ENCODE measurements around the gene SLC9C2.
"Not testable (repeated sequence)": the region's sequence is repeated elsewhere in the genome, so short reads cannot be mapped to it uniquely, and the experiment has no call there.

Gene SLC9C2, protein sequence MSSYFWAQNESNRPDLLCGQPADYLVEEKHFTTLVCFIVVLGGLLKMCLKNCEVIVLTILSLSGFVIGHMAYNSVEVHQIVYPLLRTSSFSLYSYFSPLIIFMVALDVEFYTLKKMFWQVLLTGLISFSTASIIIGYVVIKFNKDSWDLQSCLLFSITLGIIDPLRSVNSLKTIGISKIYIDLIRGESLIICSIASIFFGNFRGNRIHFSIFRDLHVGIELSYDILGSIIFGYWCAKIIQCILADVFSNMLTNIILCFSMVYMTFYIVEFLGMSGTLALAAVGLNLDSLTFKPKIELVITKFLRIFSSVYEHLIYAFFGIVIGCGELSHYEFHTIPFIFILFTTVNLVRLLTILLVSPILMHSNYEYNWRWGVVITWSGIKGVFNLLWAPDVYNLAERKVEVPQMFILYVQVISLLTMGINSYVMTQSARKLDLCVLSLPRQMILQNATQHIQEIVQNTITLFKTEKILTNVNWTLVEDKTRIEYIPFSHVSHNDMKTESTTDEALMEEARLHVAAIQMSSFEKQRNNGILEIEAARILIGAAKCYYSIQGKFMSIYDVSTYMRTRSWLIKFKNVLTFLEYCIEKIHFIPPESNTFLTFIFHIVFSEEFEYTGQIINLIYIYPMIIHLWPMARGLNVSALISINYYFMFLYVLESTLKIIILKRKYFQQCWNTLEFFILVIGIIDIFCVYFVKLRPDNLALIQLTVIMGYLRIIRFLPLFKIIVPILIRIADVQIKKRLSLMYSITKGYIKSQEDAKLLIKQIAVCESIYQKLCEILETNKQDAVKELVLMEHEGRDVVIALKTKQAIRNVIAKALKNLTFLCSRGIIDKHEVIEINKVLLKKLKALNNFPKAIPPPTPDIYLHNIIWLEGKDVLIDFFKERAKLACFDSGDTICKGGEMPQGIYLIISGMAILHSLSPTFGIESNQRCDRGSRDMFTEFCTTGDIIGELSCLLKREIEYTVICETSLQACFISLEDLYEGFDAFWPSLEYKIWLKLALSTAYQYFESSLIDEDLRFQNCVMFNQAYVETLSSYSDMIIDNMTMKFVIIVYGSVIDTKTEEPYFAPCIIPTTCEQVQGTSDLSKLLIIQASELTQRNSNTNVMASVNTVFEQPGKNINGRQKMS

DNA sequence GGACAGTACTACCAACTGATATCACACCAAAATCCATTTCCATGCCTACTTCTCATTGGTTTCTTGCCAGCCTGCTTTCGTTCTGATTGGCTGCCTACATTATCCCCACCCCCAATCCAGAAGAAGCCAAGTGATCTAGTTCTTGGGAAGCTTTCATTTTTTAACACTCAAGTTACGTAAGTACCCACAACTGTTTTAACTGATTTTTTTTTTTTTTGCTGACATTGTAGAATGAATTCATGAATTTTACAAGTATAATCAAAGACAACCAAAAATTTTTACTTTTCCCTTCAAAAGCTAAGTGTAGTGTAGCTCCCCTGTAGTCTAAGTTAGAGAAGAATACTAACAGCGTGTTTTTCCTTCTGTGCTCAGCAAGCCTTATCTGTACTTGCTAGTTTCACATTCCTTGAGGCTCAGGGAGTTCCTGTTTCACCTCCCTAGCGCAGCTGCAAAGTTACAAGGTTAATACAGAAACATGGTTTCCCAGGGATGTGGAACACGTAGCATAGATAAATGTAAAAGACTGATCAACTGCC is at the start of gene SLC9C2:
Gene SLC9C2, minus strand, starts transcription at position 17 of the 536 bp plus-strand sequence. CDS start 1,296 bp downstream, outside the sequence.
- no peak for DNase-seq

DNA sequence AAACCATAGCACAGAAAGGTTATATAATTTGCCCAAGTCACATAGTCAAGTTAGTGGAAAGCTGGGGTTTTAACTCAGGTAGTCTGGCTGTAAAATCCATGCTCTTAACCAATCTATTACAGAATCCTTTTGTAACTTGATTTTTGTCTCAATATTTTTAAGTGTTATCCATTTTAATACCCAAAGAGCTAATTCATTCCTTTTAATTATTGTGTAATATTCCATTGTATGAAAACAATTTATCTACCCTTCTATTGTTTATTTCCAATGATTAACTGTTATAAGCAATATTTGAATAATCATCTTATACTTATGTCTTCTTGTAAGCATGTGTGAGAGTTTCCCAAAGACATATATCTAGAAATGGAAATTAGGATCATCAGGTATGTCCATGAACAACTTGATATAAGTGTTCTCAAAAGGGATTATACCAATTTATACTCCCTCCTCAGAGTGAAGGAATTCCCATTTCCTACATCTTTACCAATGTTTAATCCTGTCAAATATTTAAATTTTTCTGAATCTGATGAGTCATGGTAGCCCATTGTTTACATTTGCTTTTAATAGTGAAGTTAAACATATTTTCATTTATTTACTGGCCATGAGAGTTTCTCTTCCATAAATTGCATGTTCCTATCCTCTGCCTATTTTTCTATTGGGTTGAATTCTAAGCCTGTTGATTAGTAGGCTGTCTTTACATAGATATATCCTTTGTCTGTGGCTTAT is 46.2 kb upstream of the SLC9C2 start:
- DNase-seq, result no peak

DNA sequence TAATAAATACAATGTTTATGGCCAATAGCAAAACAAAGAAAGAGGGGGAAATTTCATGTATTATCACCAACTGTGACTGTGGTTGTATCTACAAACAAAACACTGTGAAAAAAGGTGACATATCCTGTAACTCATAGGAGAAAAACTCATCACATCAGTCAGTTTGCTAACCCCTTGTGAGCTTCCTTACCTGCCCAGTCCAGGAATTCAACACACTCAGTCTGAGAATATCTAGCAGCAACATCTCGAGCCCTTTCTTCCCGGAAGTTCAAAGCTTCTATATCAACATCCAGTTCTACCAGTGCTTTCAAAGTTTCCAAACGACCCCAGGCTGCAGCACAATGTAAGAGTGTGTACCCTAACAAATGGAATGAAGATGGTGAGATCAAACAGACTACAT is 43.8 kb upstream of the SLC9C2 start:
- no peak for DNase-seq

DNA sequence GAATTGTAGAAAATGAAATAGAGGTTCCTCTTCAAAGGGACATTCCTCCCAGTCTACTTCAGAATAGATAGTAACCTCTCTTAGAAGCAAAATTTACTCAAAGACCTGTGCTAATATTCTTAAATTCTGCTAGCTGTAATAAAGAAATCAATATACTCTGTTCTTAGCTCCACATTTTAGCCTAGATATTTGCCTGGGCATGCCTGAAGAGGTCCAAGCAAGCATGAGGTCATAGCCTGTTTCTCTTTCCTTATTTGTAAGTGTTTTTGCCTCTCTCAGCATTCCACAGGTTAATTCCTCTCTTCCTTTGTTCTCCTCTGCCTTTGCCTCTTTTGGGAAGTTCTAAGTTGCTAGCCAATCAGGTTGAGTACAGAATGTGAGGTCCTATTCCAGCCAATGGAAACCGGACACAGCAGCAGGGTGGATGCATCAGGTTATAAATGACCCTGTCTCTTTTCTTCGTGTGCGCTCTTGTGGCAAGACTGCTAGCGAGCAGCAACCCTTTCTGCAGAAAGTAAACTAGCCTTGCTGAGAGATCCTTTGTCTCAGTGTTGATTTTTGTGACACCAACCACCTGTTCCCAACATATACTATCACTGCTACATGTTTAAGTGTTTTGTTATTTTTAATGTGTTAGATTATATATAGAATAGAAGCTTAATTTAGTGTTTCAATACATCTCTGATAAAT is 39.7 kb upstream of the SLC9C2 start:
- not testable (repeated sequence) for DNase-seq

DNA sequence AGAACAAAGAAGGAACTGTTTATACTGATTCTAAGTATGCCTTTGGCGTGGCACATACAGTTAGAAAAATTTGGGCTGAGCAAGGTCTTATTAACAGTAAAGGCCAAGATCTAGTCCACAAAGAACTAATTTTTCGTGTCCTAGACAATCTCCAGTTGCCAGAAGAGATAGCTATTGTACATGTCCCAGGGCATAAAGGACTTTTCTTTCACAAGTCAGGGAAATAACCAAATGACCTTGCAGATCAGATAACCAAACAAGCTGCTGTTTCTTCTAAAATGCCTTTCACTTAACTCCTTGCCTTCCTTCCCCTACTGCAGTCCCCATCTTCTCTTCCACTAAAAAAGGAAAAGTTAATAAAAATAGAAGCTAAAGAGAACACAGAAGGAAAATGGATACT is 36.2 kb upstream of the SLC9C2 start:
- no peak for DNase-seq

DNA sequence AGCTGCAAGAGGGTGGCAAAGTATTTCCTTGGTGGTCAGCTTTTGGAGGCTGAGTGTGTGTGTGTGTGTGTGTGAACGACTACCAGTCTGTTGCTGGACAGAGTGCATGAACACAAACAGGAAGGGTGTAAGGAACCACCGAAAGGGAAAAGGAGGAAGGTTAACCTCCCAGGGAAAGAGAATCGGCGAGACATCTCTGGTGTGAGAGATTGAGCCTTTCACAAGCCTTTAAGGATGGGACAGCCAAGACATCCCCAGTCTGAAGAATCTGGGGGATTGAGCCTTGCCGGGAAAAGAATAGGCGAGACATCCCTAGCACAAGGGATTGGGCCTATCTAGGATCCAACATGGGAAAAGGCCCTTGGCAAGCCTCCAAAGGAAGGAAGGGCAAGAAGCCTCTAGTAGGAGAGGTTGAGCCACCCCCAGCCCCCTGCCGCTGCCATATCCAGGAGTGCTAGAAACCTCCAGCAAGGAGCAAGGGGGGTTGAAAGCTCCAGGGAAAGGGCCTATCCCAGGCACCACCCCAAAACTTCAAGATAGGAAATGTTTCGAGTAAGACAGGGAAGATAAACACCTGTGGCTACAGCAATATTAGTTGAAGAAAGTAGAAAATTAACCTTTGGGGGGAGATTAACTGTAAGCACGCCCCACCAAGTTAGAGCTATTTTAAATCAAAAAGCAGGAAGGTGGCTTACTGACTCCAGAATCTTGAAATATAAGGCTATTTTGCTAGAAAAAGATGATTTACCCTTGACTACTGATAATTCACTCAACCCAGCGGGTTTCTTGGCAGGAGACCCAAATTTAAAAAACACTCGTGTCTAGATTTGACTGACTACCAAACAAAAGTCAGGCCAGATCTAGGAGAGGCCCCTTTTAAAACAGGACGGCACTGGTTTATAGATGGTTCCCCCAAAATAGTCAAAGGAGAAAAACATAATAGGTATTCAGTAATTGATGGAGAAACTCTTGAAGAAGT is 35.5 kb upstream of the SLC9C2 start:
- no peak for DNase-seq

DNA sequence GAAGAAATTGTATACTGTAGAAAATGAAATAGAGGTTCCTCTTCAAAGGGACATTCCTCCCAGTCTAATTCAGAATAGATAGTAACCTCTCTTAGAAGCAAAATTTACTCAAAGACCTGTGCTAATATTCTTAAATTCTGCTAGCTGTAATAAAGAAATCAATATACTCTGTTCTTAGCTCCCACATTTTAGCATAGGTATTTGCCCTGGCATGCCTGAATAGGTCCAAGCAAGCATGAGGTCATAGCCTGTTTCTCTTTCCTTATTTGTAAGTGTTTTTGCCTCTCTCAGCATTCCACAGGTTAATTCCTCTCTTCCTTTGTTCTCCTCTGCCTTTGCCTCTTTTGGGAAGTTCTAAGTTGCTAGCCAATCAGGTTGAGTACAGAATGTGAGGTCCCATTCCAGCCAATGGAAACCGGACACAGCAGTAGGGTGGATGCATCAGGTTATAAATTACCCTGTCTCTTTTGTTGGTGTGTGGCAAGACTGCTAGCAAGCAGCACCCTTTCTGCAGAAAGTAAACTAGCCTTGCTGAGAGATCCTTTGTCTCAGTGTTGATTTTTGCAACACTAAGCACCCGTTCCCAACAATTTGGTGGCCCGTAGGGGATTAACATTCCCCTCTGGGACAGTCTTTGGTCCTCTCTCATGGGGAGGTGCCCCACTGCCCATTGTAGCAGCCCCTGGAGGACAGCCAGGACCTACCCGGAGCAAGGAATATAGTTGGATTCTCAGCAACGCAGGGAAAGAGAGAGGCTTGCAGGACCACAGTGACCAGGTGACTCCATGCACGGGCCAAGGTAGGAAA is 34.6 kb upstream of the SLC9C2 start:
- DNase-seq, result not testable (repeated sequence)

DNA sequence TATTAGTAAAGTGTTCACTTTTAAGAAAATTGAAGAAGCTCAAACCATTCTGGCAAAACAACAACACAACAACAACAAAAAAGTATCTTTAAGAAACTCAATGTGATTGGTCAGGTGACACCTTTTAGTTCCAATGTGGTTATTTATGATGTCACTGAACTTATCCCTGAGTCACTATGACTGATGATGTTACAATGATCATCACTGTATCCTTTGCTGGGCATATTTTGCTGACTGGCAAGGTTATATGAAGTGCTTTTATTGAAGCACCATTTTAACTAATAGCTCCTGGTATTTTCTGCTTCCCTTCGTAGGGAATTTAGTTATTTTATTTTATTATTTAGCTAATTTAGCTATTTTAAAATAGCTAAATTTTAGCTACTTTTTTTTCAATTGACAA is 32.2 kb upstream of the SLC9C2 start, which contains the start of gene TEX50:
Gene TEX50, plus strand, starts transcription at position 223 of the 400 bp plus-strand sequence. CDS start 184 bp downstream, outside the sequence.
- DNase-seq, result no peak

DNA sequence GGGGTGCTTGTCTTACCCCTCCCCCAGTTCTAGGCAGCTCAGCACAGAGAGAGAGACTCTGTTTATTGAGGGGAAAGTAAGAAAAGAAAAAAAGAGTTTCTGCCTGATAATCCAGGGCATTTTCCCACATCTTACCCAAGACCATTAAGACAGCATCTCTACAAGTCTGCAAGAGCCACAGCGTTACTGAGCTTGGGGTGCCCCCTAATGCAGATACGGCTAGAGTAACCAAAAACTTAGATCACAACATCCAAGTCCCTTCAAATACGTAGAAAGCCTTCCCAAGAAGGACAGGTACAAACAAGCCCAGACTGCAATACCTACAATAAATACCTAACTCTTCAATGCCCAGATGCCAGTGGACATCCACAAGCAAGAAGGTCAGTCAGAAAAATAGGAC is 26.0 kb upstream of the SLC9C2 start:
- no peak for DNase-seq

DNA sequence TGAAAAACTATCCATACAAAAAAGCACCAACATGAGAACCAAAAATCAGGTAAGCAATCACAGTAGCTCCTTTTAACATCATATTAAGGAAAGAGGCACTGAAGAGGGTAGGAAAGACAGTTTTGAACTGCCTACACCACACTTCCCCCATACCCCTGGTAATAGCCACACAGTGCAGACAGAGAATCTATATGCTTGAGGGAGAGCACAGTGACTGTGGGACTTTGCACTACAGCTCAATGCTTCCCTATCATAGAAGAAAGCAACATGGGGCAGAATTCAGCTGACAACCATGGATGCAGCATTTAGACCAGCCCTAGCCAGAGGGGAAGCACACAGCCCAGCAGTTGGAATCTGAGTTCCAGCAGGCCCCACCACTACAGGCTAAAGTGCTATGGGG is 24.4 kb upstream of the SLC9C2 start:
- DNase-seq, result no peak

DNA sequence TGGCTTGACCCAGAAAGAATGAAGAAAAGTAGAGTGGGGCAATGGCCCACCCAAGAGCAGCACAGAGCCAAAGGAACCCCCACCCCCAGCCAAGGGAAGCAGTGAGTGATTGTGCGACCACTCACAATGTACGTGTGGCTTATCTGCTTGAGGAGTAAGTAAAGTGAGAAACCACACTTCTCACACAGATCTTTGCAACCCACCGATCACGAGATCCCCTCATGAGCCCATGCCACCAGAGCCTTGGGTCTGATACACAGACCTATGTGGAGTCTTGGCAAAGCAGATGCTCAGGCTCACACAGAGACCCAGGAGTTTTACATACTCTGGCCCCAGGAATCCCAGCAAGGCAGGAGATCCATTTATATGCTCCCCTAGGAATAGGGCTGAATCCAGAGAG is 14.0 kb upstream of the SLC9C2 start:
- no peak for DNase-seq

DNA sequence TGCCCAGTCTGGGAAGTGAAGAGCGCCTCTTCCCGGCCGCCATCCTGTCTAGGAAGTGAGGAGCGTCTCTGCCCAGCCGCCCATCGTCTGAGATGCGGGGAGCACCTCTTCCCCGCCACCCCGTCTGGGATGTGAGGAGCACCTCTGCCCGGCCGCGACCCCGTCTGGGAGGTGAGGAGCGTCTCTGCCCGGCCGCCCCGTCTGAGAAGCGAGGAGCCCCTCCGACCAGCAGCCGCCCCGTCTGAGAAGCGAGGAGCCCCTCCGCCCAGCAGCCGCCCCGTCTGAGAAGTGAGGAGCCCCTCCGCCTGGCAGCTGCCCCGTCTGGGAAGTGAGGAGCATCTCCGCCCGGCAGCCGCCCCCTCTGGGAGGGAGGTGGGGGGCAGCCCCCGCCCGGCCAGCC is 10.2 kb upstream of the SLC9C2 start:
- not testable (repeated sequence) for DNase-seq

DNA sequence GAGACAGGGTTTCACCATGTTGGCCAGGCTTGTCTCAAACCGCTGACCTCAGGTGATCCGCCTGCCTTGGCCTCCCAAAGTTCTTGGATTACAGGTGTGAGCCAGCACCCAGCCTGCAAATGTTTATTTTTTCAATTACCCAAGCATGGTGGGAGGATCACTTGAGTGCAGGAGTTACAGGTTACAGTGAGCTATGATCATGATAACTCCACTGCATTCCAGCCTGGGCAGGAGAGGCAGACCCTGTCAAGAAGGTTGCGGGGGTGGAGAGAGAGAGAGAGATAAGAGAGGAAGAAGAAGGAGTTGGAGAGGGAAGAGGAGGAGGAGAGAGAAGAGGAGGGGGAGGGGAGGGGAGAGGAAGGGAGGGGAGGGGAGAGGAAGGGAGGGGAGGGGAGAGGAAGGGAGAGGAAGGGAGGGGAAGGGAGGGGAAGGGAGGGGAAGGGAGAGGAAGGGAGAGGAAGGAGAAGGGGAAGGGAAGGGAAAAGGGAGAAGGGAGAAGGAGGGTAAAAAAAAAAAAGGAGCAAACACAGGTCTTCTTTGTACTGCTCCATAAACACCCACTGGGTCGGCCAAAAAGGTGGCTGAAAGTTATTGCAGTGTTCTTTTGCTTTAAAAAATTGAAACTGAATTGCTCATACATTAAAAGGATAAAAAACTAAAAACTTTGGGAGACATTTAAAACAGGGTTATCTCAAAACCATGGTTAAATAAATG is 5.8 kb upstream of the SLC9C2 start:
- DNase-seq, result no peak

DNA sequence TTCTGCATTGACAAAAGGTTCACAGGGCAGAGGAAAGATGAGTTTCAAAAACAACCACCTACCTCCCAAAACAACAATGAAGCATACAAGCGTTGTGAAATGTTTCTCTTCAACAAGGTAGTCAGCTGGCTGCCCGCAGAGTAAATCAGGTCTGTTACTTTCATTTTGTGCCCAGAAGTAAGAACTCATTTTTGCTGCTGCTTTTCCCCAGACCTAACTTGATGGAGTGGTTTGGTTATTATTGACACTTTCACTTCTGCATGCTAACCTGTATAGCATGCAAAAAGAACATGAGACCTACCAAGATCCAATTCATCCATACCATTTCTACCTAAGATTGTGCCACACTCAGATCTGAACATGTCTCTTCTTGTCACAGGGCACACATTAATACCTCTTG is 1.3 kb downstream of the SLC9C2 start:
- DNase-seq, result no peak

DNA sequence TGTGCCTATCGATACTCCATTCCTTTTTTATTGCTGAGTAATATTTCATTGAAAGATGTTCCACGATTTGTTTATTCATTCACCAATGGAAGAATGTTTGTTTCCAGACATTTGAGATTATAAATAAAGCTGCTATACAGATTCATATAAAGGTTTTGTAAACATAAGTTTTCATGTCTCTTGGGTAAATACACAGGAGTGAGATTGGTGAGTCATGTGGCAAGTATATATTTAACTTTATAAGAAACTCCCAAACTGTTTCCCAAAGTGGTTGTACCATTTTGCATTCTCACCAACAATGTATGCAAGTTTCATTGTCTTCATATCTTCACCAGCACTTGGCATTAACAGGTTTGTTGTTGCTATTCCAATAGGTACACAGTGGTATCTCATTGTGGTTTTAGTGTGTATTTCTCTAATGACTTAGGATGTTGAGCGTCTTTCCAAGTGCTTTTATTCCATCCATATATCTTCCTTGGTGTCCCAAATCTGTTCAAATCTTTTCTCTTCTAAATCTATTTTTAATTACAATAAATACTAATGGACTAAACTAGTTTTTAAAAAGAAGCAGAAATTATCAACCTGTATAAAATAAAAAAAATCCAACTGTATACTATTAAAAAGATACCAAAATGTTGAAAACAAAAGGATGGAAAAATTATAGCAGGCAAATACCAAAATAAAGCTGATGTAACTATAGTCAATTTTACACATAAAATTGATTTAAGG is 6.6 kb downstream of the SLC9C2 start:
- DNase-seq, result no peak

DNA sequence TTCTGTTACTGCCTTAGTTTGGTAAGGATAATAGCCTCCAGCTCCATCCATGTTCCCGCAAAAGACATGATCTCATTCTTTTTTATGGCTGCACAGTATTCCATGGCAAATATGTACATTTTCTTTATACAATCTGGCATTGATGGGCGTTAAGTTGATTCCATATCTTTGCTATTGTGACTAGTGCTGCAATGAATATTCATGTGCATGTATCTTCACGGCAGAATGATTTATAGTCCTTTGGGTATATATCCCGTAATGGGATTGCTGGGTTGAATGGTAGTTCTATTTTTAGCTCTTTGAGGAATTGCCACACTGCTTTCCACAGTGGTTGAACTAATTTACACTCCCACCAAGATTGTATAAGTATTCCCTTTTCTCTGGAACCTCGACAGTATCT is 11.7 kb downstream of the SLC9C2 start:
- not testable (repeated sequence) for DNase-seq

DNA sequence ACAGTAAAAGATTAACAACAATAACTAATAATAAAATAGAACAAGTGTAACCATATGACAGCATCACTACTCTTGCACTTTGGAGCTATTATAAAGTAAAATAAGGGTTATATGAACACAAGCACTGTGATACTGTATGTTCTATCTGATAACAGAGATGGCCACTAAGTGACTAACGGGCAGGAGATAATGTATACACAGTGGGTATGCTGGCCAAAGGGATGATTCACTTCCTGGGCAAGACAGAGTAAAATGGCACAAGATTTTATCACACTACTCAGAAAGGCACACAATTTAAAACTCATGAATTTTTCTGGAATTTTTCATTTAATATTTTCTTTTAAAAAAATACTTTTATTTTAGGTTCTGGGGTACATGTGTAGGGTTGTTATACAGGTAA is 12.3 kb downstream of the SLC9C2 start:
- DNase-seq, result no peak

Measured in hippocampal formation (tissue), 2 donors.